ENCODE results near the gene CORT. TPM values are rescaled to one million over a fixed set of nuclear protein-coding genes. Genes with fewer than 3 reads are reported as not detected.

The CORT gene
- total RNA-seq, 1 donor from 2014 or later: 0.36 TPM

DNA sequence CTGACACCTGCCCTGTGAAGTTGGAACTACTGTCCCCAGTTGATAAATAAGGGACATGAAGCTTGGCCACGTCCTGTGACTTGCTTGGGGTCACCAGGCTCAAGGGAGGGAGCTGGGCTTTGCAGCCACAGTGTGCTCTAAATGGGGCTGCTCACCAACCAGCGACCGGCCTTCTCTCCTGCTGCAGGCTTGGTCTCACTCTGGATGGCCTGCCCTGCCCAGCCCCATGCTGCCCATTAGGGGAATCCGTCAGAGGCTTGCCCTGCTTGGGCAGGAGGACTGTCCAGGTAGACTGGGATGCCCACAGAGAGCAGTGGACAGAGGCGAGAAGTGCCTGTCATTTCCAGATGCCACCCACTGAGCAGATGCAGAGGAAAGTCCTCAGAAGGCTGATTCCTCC lies 20.8 kb upstream of the CORT start:
- H3K27me3 Mint-ChIP-seq (ENCODE audit: insufficient read depth): no peaks in the 10 kb centered on the region
- DNase-seq (ENCODE audit: low spot score): no peak
- H3K36me3 Mint-ChIP-seq (ENCODE audit: low read depth): no peaks in the 10 kb centered on the region
- H3K27ac Mint-ChIP-seq: no peak overlapping the region
- no peaks in the 10 kb centered on the region for H3K9me3 Mint-ChIP-seq
- H3K4me3 Mint-ChIP-seq: peak overlapping the region; percentile 45
- intact Hi-C loops (cut with micrococcal nuclease): loop anchor here (1.0 to 2.0 kb wide), 6 partner anchors 52 to 554 kb away; partner anchors contain the start of genes KIF1B, LZIC and NMNAT1
- peaks cover 24% of the 10 kb centered on the region for H3K4me1 Mint-ChIP-seq (ENCODE audit: low read depth)

DNA sequence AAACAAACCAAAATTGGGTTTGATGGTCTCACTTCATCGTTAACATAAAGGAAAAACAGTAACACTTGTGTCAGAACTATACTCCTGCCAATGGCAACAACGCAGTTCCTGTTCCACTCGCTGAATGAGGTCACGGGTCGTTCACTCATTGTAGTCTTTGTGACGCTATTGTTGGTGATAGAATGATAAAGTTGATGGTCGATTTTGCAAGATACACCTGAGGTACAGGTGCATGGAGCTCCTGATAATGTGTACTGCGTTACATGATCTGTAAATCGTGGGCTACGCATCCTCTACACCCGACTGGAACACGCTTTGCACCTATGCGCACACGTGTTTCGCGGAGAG lies 20.0 kb upstream of the CORT start:
- H3K36me3 Mint-ChIP-seq (ENCODE audit: low read depth): no peaks in the 10 kb centered on the region
- no peaks in the 10 kb centered on the region for H3K9me3 Mint-ChIP-seq
- no peaks in the 10 kb centered on the region for H3K27me3 Mint-ChIP-seq (ENCODE audit: insufficient read depth)
- intact Hi-C loops (cut with micrococcal nuclease): loop anchor here (1.0 to 2.0 kb wide), 5 partner anchors 32 to 520 kb away; partner anchors contain the start of genes CTNNBIP1, DFFA, LZIC and NMNAT1
- peaks cover 24% of the 10 kb centered on the region for H3K4me1 Mint-ChIP-seq (ENCODE audit: low read depth)
- H3K4me3 Mint-ChIP-seq: peak overlapping the region; percentile 92
- DNase-seq (ENCODE audit: low spot score): peak; percentile 16
- H3K27ac Mint-ChIP-seq: peak overlapping the region; percentile 92

DNA sequence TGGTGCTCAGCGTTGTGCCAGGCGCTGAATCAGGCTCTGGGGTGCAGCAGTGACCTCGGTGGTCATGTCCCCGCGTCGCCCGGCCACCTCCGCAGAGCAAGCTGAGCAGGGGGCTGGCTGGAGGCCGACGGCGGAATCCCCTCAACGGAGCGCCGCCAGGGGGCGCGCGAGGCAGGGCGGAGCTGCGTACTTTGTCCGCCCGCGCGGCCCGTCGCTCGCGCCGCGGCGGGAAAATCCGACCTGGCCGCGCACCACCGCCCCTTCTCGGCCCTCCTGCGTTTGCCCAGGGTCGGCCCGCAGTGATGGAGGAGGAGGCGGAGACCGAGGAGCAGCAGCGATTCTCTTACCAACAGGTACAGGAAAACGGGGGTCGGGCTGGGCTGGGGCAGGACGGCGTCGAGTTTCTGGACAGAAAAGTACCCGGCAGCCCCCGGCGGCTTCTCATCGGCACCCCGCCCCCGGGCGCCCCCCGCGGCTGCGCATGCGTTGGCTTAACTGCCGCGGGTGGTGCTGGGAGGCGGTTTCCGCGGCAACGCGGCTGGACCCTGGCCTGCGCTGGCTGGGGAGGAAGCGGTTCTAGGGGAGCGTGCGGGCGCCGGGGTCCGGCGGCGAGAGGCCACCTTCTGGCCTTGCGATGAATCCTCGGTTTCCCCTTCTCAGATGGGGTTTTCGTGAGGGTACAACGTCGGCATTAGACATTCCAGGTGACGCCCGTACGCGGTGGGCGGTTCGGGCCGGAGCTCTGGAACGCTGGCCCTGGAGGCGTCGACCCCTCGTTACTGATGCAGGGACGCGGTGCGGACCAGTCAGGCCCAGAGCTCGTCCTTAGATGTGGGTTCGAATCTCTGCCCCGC lies 19.4 kb upstream of the CORT start, which contains the start of gene CENPS:
Gene CENPS (plus strand): TSS at position 218 of the 854 bp plus-strand sequence. CDS start 85 bp downstream, at position 303.
- Mint-ChIP-seq H3K27ac (peak within 1 kb of the TSS; percentile 92), H3K4me1 (ENCODE audit: low read depth) (peaks cover 24% of the 10 kb centered on the region), H3K27me3 (ENCODE audit: insufficient read depth) (no peaks in the 10 kb centered on the region), H3K36me3 (ENCODE audit: low read depth) (no peaks in the 10 kb centered on the region), H3K4me3 (peak within 1 kb of the TSS; percentile 92), H3K9me3 (no peaks in the 10 kb centered on the region)
- DNase-seq (ENCODE audit: low spot score): peak; percentile 86
- intact Hi-C loops (cut with micrococcal nuclease): loop anchor here (1.0 kb wide), 4 partner anchors 32 to 520 kb away; partner anchors contain the start of genes CTNNBIP1 and DFFA

- Mint-ChIP-seq H3K9me3 (no peaks in the 10 kb centered on the region), H3K4me3 (peak overlapping the region; percentile 92), H3K36me3 (ENCODE audit: low read depth) (no peaks in the 10 kb centered on the region), H3K4me1 (ENCODE audit: low read depth) (peaks cover 24% of the 10 kb centered on the region), H3K27ac (peak overlapping the region; percentile 79), H3K27me3 (ENCODE audit: insufficient read depth) (no peaks in the 10 kb centered on the region)
- intact Hi-C loops (cut with micrococcal nuclease): no loop called here
- DNase-seq (ENCODE audit: low spot score): no peak
Observed at GRCh38 chr1:10431070-10431730, 18.6 kb upstream of the CORT start.

DNA sequence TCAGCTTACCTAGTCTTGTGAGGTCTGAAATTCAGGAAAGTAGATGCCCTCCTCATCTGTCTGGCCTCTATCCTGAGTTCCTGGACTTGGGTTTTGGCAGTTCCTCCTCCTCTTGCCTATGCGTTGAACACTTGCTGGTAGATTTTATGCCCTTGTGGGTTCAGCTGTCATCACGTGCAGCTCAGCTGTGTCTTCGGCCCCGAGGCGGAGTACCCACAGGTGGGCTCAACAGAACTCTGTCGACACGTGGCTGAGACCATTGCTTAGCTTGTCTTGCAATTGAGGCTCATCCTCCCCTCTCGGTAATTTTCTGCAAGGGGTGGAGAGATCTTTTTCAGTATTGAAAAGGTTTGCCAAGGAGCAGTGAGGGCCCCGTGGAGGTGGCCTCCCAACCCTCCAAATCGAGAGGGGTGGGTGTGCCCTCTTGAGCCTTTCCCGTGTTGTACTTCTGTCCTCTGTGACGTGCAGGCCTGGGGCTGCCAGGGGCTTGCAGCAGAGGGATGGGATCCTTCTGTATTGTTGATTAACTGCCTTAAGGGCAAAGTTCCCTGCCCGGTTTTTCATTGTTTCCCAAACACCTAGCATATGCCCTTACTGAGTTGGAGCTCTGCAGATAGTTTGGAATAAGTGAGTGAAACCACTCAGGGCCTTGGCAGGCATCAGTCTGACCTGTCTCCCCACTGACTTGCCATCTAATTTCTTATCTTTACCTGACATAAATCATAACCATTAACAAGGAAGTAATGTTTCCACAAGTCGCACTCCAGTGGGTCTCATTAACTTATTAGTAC lies 16.7 kb upstream of the CORT start:
- intact Hi-C loops (cut with micrococcal nuclease): no loop called here
- no peaks in the 10 kb centered on the region for H3K9me3 Mint-ChIP-seq
- DNase-seq (ENCODE audit: low spot score): no peak
- no peak overlapping the region for H3K27ac Mint-ChIP-seq
- H3K27me3 Mint-ChIP-seq (ENCODE audit: insufficient read depth): no peaks in the 10 kb centered on the region
- peak overlapping the region; percentile 24 for H3K4me3 Mint-ChIP-seq
- no peaks in the 10 kb centered on the region for H3K36me3 Mint-ChIP-seq (ENCODE audit: low read depth)
- H3K4me1 Mint-ChIP-seq (ENCODE audit: low read depth): peaks cover 20% of the 10 kb centered on the region

DNA sequence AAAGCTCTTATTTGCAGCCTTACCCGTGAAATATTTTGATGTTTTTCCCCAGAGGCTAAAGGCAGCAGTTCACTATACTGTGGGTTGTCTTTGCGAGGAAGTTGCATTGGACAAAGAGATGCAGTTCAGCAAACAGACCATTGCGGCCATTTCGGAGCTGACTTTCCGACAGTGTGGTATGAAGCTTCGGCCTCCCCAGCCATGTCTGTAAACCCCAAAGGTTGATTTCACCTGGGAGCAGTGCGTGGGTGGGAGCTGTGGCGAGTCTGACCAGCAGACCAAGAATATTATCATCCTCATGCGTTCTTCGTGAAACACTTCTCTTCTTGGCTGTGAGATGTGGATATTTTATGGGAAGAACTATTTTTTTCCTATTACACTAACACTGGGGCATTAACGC lies 16.0 kb upstream of the CORT start:
- no peaks in the 10 kb centered on the region for H3K27me3 Mint-ChIP-seq (ENCODE audit: insufficient read depth)
- H3K9me3 Mint-ChIP-seq: no peaks in the 10 kb centered on the region
- peaks cover 19% of the 10 kb centered on the region for H3K4me1 Mint-ChIP-seq (ENCODE audit: low read depth)
- no peak for DNase-seq (ENCODE audit: low spot score)
- intact Hi-C loops (cut with micrococcal nuclease): no loop called here
- H3K4me3 Mint-ChIP-seq: no peak overlapping the region
- no peak overlapping the region for H3K27ac Mint-ChIP-seq
- H3K36me3 Mint-ChIP-seq (ENCODE audit: low read depth): no peaks in the 10 kb centered on the region

GRCh38 chr1:10434590-10434989 lies 15.2 kb upstream of the CORT start:
- H3K4me3 Mint-ChIP-seq: no peak overlapping the region
- no peaks in the 10 kb centered on the region for H3K9me3 Mint-ChIP-seq
- H3K27me3 Mint-ChIP-seq (ENCODE audit: insufficient read depth): no peaks in the 10 kb centered on the region
- no peaks in the 10 kb centered on the region for H3K36me3 Mint-ChIP-seq (ENCODE audit: low read depth)
- peaks cover 14% of the 10 kb centered on the region for H3K4me1 Mint-ChIP-seq (ENCODE audit: low read depth)
- no peak overlapping the region for H3K27ac Mint-ChIP-seq
- intact Hi-C loops (cut with micrococcal nuclease): no loop called here
- no peak for DNase-seq (ENCODE audit: low spot score)

GRCh38 chr1:10437052-10437451 lies 12.8 kb upstream of the CORT start:
- DNase-seq (ENCODE audit: low spot score): no peak
- no peak overlapping the region for H3K27ac Mint-ChIP-seq
- no peak overlapping the region for H3K4me3 Mint-ChIP-seq
- no peaks in the 10 kb centered on the region for H3K4me1 Mint-ChIP-seq (ENCODE audit: low read depth)
- intact Hi-C loops (cut with micrococcal nuclease): no loop called here
- H3K27me3 Mint-ChIP-seq (ENCODE audit: insufficient read depth): no peaks in the 10 kb centered on the region
- H3K9me3 Mint-ChIP-seq: no peaks in the 10 kb centered on the region
- no peaks in the 10 kb centered on the region for H3K36me3 Mint-ChIP-seq (ENCODE audit: low read depth)

- Mint-ChIP-seq H3K27me3 (ENCODE audit: insufficient read depth) (no peaks in the 10 kb centered on the region), H3K4me1 (ENCODE audit: low read depth) (no peaks in the 10 kb centered on the region), H3K4me3 (no peak overlapping the region), H3K9me3 (no peaks in the 10 kb centered on the region), H3K36me3 (ENCODE audit: low read depth) (no peaks in the 10 kb centered on the region), H3K27ac (no peak overlapping the region)
- no peak for DNase-seq (ENCODE audit: low spot score)
- intact Hi-C loops (cut with micrococcal nuclease): no loop called here
Observed at GRCh38 chr1:10438677-10439163, 11.1 kb upstream of the CORT start.

DNA sequence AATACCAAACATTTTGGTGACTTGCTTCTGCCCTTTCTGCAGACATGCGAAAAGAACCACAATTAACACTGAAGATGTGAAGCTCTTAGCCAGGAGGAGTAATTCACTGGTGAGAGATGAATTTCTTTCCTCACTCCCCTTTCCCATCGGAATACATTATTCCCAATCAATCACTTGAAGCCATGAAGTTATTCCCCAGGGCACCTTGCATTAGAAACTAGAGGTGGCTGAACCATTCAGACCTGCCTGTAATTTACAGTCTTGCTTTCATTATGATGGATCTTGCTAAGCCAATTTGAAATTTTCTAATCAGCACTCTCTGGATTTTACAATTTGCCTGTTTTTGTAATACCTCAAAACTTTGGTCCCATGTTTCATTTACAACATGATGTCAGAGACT lies 9.5 kb upstream of the CORT start:
- Mint-ChIP-seq H3K4me3 (no peak overlapping the region), H3K27ac (no peak overlapping the region), H3K27me3 (ENCODE audit: insufficient read depth) (no peaks in the 10 kb centered on the region)

DNA sequence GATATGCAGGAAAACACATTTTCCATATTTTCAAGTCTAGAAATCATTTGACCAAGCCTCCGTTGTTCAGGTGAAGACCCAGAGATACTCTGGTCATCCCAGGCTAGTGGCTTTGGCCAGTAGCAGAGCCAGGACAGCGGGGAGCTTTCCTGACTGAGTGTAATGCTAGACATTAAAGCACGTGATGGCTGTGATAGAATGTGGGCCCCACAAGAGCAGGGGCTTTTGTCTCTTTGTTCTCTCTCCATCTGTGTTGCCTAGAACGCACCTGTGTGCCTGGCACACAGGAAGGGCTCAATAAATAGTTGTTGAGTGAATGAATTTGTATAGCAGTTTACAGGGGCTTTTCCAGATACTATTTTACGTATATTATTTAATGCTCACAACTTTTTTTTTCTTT lies 9.0 kb upstream of the CORT start:
- no peak overlapping the region for H3K4me3 Mint-ChIP-seq
- no peak for DNase-seq (ENCODE audit: low spot score)
- intact Hi-C loops (cut with micrococcal nuclease): no loop called here
- H3K4me1 Mint-ChIP-seq (ENCODE audit: low read depth): no peaks in the 10 kb centered on the region
- no peak overlapping the region for H3K27ac Mint-ChIP-seq
- H3K9me3 Mint-ChIP-seq: no peaks in the 10 kb centered on the region
- no peaks in the 10 kb centered on the region for H3K27me3 Mint-ChIP-seq (ENCODE audit: insufficient read depth)
- no peaks in the 10 kb centered on the region for H3K36me3 Mint-ChIP-seq (ENCODE audit: low read depth)

More for the DNA sequence above, 9.5 kb upstream of the CORT start:
- Mint-ChIP-seq H3K36me3 (ENCODE audit: low read depth) (no peaks in the 10 kb centered on the region), H3K9me3 (no peaks in the 10 kb centered on the region), H3K4me1 (ENCODE audit: low read depth) (no peaks in the 10 kb centered on the region)
- DNase-seq (ENCODE audit: low spot score): no peak
- intact Hi-C loops (cut with micrococcal nuclease): no loop called here

DNA sequence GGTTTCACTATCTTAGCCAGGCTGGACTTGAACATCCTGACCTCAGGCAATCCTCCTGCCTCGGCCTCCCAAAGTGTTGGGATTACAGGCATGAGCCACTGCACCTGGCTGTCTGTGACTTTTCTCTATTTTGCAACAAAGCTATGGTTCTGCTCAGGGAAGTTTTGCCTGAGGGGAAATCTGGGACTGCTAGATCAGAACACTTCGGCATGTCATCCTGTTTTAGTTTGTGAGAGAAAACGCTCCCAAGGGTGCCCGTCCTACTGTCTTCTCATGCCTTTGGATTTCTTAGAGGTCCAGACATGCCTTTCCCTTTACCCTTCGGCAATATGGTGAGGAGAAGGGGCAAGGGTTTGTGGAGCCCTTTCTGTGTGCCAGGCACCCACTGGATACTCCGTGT lies 5.6 kb upstream of the CORT start:
- DNase-seq (ENCODE audit: low spot score): no peak
- no peaks in the 10 kb centered on the region for H3K9me3 Mint-ChIP-seq
- no peak overlapping the region for H3K27ac Mint-ChIP-seq
- H3K4me3 Mint-ChIP-seq: no peak overlapping the region
- intact Hi-C loops (cut with micrococcal nuclease): no loop called here
- H3K36me3 Mint-ChIP-seq (ENCODE audit: low read depth): no peaks in the 10 kb centered on the region
- no peaks in the 10 kb centered on the region for H3K27me3 Mint-ChIP-seq (ENCODE audit: insufficient read depth)
- H3K4me1 Mint-ChIP-seq (ENCODE audit: low read depth): peaks cover 5% of the 10 kb centered on the region
